Measurements from ENCODE around the gene ZC3H12C. TPM values are rescaled to one million over a fixed set of nuclear protein-coding genes. Genes with fewer than 3 reads are reported as not detected.
"Not testable (repeated sequence)": the region's sequence is repeated elsewhere in the genome, so short reads cannot be mapped to it uniquely, and the experiment has no call there.

ZC3H12C gene
- total RNA-seq, 1 donor from 2014 or later: 4.7 TPM

DNA sequence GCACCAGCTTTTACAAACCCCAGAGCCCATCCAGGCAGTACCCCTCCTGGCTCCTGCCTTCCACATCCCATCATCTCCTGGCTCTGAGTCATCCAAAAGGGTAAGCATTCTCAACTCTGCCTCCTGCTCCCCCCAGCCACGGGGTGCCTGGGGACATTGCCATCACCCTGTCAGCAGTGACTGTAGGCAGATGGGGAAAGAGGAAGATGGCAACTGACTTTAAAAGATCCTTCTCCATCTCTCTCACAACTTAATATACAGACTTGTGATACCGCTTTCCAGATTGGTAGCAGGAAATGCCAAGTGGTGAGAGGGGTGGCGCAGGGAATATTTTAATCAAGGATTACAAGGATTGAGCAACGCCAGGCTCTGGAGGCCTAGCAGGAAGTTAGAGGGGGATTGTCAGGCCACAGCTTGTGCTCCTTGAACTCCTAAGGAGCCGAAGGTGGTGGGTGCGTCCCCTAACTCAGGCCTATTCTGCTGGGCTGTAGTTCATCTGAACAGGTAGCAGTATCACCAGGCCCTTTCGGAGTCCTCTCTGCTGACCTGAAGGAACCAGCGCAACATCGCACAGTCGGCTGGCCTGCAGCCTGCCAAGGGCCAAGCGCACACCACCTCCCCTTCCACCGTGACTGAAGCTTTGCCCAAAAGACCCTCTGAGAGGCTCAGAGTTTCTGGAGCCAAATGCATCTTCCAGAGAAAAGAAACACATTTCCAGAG lies 83.3 kb downstream of the ZC3H12C start:
- no peak for DNase-seq (ENCODE audit: low spot score)
- no peak for ATAC-seq

DNA sequence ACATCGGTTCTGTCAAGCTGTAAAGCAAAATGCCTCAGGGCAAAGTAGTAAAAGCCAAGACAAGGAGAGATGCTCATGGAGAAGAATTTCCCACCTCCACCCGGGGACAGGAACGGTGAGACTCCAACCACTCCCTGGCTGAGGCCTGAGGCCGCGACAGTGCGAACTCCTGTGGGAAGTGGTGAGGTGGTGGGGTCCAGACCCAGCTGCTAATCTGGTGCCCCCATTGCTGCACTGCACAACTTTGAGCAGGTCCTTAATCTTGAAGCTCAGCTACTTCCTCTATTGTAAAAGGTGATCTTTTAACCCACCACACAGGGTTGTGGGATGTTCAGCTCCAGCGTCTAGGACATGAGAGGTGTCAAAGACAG lies 83.9 kb downstream of the ZC3H12C start:
- DNase-seq (ENCODE audit: low spot score) (no peak), ATAC-seq (no peak)

DNA sequence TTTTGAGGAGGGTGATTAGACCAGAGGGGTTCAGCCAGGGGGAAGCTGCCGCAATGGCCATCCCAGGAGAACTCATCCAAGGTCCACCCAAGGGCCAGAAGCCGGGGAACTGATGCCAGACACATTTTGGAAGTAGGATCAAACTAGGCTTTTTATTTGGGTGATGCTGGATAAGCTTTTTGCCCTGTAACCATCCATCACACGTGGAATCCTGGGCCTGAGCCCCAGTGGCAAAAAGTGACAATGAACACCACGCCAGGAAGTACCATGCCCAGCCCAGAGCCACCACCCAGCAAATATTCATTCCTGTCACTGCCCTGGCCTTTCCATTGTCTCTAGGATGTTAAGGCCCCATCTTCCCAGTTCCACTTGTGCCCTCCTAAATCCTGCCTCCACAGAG lies 85.9 kb downstream of the ZC3H12C start:
- ATAC-seq: no peak
- DNase-seq (ENCODE audit: low spot score): no peak

DNA sequence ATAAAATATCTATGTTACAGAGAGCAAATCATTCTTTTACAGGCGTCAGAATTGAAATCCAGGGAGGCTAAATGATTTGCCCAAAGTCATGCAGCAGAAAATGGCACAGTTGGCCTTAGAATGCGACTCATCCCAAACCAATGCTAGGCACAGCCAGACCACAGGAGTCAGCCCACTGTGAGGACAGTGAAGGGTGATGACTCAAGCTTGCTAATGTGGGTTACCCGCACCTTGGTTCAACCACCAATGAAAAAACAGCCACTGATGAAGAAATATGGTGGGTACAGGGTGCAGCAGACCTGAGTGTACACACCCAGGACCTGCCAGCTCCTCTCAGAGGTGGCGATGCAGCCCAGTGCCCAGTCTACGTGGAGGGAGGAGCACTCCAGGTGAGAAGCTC lies 89.7 kb downstream of the ZC3H12C start:
- DNase-seq (ENCODE audit: low spot score) (no peak), ATAC-seq (no peak)

DNA sequence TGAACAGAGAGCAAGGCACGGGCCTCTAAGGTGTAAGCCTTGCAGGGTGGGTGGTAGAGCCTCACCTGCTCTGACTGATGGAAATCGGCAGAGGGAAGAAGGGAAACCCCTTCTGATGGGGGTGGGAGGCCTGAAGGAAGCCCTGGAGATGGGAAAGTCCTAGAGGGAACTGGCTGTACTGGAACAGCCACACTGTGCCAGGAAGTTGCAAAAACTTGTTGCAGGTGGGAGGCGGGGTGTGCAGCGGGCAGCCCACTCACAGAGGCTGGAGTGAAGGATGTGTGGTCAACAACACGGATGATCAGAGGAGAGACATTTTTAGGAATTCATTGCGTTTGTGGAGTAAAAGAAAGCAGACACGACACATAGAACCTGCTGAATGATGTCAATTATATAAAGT lies 91.3 kb downstream of the ZC3H12C start:
- ATAC-seq: no peak

DNA sequence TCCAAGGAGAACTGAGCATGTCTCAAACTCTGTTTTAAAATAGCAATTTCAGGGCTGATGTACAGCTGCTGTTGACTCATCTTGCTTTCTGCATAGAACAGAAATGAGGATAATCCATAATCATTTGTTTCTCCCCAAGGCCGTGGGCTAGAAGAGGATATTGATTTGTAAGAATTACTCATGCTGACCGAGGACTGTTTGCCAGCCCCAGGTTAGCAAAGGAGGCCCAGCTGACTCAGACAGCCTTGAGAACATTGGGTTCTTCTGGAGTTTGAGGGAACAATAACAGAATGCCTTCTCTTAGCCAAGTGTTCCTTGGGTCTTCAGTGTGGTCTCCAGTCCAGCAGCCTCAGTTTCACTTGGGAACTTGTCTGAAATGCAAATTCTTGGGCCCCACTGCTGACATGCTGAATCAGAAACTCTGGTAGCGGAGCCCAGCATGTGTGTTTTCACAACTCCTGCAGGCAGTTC lies 92.0 kb downstream of the ZC3H12C start:
- DNase-seq (ENCODE audit: low spot score): no peak
- ATAC-seq: no peak

More for the DNA sequence above, 91.3 kb downstream of the ZC3H12C start:
- DNase-seq (ENCODE audit: low spot score): no peak

DNA sequence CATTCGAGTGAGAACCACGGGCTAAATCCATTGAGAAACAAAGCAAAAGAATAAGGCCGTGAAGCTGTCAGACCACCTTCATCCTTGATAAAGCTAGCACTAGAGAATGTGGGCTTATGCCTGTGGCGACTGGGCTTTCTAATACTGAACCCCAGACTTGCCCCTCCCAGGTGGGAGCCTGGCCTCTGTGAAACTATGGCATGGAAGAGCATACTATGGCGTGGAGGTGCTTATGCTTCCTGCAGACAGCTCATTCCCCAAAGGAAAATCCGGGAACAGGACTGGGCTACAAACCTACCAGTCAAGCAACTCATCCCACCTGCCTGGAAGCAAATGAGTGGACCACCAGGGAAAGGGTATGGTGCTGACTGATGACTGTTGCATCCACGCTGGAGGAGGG lies 92.4 kb downstream of the ZC3H12C start:
- no peak for ATAC-seq
- no peak for DNase-seq (ENCODE audit: low spot score)

DNA sequence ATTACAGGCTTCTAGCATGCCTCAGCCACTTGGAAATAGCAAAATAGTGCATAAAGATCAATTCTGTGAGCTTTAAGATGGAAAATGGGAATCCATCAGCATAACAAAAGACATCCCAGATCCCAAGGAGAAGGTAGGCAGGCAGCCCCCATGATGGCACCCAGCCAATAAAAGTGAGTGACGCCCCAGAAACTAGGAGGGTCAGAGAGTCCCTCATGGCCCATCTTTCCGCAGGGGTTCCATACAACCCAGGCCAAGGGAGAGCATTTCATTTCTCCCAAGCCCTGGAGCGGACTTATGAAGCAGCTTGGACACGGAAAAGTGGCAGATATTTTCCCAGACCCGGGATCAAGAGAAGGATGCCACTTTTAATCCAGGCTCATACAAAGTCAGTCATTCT lies 93.3 kb downstream of the ZC3H12C start:
- DNase-seq (ENCODE audit: low spot score) (no peak), ATAC-seq (no peak)

DNA sequence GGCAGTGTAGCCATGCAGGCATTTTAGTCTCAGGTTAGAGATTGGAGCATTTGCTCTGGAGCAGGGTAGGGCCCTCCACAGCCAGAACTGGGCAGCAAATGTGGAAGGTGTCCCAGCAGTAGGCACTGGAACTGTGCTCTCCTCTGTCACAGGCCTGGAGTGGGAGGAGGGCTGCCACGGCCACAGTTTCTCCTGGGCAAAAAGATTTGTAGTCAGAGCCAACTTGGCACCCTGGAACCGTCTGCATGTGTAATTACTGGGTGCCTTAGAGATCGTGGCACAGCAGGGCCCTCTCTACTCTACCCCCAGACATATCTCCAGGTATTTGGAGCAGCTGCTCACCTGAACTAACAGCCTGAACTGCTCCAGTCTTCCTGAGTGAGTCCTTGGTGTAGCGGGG lies 93.7 kb downstream of the ZC3H12C start:
- DNase-seq (ENCODE audit: low spot score): no peak

DNA sequence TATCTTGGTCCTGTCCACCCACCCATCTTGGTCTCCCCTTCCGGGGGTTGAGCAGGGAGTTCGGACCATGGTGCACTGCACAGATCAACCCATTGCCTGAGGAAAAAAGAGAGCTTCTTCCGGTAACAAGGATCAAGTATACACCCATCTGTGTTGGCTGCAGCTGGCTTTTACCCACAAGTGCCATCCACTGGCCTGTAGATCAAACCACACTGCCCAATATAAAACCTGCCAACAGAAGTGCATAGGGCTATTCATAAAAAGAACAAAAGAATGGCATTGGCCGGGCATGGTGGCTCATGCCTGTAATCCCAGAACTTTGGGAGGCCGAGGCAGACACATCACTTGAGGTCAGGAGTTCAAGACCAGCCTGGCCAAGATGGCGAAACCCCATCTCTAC lies 94.5 kb downstream of the ZC3H12C start:
- DNase-seq (ENCODE audit: low spot score): no peak
- ATAC-seq: no peak

More for the DNA sequence above, 93.7 kb downstream of the ZC3H12C start:
- no peak for ATAC-seq

DNA sequence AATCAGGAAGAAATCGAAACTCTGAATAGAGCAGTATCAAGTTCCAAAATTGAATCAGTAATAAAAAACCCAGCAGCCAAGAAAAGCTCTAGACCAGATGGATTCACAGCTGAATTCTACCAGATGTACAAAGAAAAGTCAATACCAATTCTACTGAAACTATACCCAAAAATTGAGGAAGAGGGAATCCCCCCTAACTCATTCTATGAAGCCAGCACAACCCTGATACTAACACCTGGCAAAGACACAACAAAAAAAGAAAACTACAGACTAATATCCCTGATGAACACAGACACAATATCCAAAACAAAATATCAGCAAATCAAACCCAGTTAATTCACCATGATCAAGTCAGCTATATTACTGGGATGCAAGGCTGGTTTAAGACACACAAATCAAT lies 97.7 kb downstream of the ZC3H12C start:
- no peak for ATAC-seq
- DNase-seq (ENCODE audit: low spot score): no peak

DNA sequence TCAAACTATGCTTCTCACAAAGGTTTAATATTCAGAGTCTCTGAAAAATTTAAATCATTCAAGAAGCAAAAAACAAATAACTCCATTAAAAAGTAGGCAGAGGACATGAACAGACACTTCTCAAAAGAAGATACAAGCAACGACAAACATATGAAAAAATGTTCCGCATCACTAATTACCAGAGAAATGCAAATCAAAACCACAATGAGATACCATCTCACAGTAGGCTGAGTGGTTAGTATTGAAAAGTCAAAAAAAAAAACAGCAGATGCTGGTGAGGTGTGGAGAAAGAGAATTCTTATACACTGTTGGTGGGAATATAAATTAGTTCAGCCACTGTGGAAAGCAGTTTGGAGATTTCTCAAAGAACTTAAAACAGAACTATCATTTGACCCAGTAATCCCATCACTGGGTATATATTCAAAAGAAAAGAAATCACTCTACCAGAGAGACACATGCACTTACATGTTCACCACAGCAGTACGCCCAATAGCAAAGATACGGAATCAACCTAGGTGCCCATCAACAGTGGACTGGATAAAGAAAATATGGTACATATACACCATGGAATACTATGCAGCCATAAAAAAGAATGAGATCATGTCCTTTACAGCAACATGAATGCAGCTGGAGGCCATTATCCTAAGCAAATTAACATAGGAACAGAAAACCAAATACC lies 99.6 kb downstream of the ZC3H12C start:
- not testable (repeated sequence) for DNase-seq (ENCODE audit: low spot score); ATAC-seq

DNA sequence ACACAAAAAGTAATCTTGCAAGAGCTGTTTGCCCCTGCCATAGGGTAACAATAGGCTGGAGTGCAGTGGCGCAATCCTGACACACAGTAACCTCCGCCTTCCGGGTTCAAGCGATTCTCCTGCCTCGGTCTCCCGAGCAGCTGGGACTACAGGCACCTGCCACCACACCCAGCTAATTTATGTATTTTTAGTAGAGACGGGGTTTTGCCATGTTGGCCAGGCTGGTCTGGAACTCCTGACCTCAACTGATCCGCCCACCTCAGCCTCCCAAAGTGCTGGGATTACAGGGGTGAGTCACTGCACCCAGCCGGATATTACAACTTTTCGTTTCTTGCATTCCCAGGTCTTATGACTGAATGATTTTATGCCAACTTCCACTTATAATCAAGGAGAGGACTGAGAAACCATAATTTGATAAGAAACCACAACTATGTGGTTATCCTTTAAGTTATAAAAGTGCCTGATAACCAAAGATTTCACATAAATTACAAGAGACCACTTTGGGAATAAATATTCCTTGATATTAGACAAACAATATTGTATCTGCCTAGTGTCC lies 101.1 kb downstream of the ZC3H12C start:
- DNase-seq (ENCODE audit: low spot score); ATAC-seq: not testable (repeated sequence)

DNA sequence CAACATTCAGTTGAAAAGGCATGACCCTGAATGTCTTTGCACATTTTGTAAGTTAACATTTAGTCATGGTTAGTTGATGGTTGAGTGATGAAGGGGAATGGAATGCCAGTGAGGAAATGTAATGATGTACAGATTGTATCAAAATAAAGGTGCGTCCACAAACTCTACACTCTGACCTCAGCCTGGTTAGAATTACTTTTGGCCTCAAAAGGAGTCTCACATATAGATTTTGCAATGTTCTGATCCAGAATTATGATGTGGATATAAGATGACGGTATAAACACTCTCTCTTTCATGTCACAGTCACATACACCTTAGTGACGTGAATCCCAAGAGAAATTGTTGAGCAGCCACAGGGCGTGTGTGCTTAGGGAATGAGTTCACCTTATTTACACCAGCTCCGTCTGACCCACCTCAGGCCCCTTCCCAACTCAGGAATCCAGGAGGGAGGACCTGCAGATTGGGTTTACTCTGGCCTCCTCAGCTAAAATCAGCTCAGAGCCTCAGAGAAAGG lies 103.1 kb downstream of the ZC3H12C start:
- no peak for ATAC-seq
- DNase-seq (ENCODE audit: low spot score): no peak

DNA sequence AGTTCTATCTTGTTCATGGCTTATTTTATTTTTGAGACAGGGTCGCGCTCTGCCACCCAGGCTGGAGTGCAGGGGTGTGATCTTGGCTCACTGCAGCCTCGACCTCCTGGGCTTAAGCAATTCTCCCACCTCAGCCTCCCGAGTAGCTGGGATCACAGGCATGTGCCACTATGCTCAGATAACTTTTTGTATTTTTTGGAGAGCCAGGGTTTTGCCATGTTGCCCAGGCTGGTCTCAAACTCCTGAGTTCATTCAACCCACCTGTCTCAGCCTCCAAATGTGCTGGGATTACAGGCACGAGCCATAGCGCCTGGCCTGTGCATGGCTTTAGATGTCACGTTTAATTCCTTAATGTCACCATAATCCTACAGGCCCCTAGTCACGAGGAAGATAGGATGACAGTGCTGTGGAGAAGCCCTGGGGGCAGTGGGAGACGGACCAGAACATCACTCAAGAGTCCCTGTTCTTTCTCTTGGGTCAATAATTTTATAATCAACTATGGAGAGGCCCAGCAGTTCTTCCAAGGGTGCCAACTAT lies 103.8 kb downstream of the ZC3H12C start:
- DNase-seq (ENCODE audit: low spot score) (no peak), ATAC-seq (no peak)

DNA sequence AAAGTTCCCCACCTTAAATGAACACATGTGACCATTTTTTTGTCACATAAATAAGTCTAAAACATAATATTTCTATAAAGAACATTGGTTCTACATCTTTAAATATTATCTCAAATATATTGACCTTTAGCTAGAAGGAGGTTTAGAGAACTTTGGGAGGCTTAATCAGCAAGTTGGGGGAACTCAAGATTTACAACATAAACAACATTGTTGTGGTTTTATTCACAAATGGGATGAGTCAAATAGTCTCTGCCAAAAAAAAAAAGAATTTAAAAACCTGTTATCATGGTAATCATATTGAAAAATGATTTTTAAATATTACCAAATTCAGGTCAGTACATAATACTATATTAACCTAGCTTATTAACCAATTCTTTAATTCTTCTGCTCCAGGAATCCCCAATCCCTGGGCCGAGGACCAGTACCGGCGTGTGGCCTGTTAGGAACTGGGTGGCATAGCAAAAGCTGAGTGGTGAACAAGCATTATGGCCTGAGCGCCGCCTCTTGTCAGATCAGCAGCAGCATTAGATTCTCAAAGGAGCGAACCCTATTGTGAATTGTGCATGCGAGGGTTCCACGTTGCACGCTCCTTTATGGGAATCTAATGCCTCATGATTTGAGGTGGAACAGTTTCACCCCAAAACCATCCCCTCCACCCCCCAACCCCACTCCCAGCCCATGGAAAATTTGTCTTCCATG lies 105.0 kb downstream of the ZC3H12C start:
- DNase-seq (ENCODE audit: low spot score) (no peak), ATAC-seq (no peak)

DNA sequence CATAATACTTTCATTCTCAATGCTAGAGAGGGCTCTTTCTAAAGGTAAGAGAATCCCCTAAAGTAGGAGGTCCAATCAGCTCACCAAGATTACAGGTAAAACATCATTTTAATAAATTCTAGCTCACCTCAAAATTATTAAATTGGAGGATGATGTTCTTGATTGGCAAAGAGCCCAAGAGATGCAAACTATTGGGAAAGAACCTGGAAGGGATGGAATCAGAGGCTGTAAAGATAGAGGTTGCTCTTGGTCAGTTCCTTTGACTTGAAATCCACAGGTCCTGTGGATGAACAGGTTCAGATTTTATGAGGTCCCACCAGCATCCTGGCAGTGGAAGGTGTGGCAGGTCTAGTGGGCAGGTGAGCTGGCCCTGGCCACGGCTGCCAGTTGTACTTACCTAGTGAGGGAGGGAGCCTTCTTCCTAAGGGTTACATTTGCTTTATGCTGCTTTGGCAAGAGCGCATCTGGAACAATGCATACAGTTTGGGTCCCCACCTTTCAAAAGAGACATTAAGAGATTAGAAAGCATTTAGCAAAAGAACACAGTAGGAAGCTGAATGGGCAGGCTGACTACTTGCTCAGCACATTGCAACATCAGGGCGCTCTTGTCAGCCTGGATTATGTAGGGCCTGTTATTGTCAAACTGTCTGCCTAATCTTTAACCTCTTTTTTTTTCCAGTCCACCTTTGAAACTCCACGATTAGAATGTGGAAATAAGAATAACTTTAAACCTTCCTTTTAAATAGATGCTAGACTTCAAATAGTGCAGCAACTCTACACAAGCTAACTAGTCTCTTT lies 106.2 kb downstream of the ZC3H12C start:
- ATAC-seq: peak; percentile 85

DNA sequence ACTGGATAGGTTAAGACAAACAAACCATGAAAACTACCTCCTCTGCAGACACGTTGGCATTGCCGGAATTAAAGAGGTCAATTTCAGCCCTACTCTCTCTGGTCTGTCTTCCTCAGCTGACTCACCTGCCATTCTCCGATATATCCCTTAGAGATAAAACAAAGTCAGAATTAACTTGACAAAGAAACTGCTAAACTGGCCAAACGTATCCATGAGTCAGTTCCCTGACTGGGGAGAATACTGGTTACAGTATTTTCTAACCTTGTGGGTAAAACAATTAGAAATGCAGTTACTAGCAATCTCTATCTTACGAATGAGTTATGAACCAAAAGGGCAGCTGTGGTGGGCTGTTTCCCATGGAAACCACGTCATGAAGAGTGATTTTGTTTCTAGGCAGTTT lies 107.0 kb downstream of the ZC3H12C start:
- DNase-seq (ENCODE audit: low spot score) (no peak), ATAC-seq (peak; percentile 43)

More for the DNA sequence above, 106.2 kb downstream of the ZC3H12C start:
- DNase-seq (ENCODE audit: low spot score): peak; percentile 61

DNA sequence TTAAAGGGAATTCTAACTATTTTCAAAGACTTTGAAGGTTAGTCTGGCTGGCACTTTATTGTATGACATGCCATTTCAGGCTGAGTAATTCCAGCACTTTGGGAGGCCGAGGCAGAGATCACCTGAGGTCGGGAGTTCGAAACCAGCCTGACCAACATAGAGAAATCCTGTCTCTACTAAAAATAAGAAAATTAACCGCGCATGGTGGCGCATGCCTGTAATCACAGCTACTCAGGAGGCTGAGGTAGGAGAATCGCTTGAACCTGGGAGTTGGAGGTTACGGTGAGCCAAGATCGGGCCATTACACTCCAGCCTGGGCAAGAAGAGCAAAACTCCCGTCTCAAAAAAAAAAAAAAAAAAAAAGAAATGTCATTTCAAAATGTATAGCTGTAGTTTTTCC lies 107.6 kb downstream of the ZC3H12C start:
- no peak for ATAC-seq
- DNase-seq (ENCODE audit: low spot score): no peak

DNA sequence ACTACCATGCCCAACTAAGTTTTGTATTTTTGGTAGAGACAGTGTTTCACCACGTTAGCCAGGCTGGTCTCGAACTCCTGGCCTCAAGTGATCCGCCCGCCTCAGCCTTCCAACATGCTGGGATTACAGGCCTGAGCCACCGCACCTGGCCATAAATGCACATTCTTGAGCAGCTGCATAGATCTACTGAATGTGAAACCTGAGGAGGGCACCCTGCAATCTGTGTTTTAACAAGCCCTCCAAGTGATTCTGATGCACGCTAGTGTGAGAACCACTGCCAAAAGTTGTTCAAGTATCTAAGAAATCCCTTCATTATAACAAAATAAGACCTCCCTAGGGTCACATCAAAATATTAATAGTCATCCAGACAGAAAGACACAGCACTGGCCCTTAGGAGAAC lies 113.9 kb downstream of the ZC3H12C start:
- ATAC-seq: no peak
- DNase-seq (ENCODE audit: low spot score): no peak
